ENCODE measurements around the gene JADE2. TPM values are rescaled to one million over a fixed set of nuclear protein-coding genes. Genes with fewer than 3 reads are reported as not detected.

JADE2 gene
- total RNA-seq, 1 donor from 2014 or later: 30.3 TPM

DNA sequence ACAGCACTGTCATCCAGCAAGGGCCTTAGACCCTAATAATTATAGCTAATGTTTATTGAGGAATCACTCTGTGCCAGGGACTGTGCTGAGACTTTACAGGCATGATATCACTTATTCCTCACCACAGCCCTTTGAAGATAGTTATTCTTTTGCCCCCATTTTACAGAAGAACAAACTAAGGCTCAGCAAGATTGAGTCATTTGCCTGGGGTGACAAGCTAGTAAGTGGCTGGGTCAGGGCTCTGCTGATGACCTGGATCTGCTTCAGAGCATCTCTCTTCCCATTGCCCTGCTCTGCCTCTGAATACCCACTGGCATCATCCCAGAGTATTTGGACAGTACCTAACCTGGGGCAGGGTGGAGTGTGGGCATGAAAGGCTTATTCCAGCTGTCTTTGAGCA, 11.8 kb downstream of the JADE2 start:
- H2AFZ ChIP-seq (ENCODE audit: low read depth, low read length): no peak overlapping the region
- peaks cover 41% of the 10 kb centered on the region for H4K20me1 ChIP-seq (ENCODE audit: insufficient read depth, low read length)
- H3K36me3 ChIP-seq (ENCODE audit: insufficient read depth, low read length): no peaks in the 10 kb centered on the region
- H3K9me3 ChIP-seq (ENCODE audit: insufficient read depth, low read depth, low read length): no peaks in the 10 kb centered on the region
- H3K9ac ChIP-seq (ENCODE audit: low read length): no peak overlapping the region
- no peak overlapping the region for H3K27ac ChIP-seq (ENCODE audit: low read depth, low read length)
- H3K4me2 ChIP-seq (ENCODE audit: low read length): no peak overlapping the region
- Mint-ChIP-seq H3K9me3 (ENCODE audit: unreplicated experiment) (no peaks in the 10 kb centered on the region), H3K36me3 (ENCODE audit: low read depth, unreplicated experiment) (peaks cover 28% of the 10 kb centered on the region), H3K27me3 (ENCODE audit: low read depth, unreplicated experiment) (no peaks in the 10 kb centered on the region), H3K27ac (ENCODE audit: unreplicated experiment) (no peak overlapping the region), H3K4me3 (ENCODE audit: unreplicated experiment) (no peak overlapping the region), H3K4me1 (ENCODE audit: low read depth, unreplicated experiment) (no peaks in the 10 kb centered on the region)
- peaks cover 26% of the 10 kb centered on the region for H3K79me2 ChIP-seq (ENCODE audit: insufficient read depth, low read length)
- DNase-seq (ENCODE audit: low read depth): no peak
- TF ChIP-seq, protein P1, sequence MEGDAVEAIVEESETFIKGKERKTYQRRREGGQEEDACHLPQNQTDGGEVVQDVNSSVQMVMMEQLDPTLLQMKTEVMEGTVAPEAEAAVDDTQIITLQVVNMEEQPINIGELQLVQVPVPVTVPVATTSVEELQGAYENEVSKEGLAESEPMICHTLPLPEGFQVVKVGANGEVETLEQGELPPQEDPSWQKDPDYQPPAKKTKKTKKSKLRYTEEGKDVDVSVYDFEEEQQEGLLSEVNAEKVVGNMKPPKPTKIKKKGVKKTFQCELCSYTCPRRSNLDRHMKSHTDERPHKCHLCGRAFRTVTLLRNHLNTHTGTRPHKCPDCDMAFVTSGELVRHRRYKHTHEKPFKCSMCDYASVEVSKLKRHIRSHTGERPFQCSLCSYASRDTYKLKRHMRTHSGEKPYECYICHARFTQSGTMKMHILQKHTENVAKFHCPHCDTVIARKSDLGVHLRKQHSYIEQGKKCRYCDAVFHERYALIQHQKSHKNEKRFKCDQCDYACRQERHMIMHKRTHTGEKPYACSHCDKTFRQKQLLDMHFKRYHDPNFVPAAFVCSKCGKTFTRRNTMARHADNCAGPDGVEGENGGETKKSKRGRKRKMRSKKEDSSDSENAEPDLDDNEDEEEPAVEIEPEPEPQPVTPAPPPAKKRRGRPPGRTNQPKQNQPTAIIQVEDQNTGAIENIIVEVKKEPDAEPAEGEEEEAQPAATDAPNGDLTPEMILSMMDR (IDR thresholded peaks at IDR 0.05; ENCODE audit: insufficient read depth, low read depth, low read length): no peak
- no peak for TF ChIP-seq EZH2 (IDR thresholded peaks at IDR 0.05; ENCODE audit: insufficient read depth, low read length)
- no peak for FAIRE-seq
- no peaks in the 10 kb centered on the region for H3K4me1 ChIP-seq (ENCODE audit: insufficient read depth, low read length)
- H3K27me3 ChIP-seq (ENCODE audit: insufficient read depth, low read length): no peaks in the 10 kb centered on the region
- H3K4me3 ChIP-seq (ENCODE audit: insufficient read depth, low read depth, low read length): no peak overlapping the region

- Histone ChIP-seq H3K27ac (ENCODE audit: low read depth, low read length) (no peak overlapping the region), H3K79me2 (ENCODE audit: insufficient read depth, low read length) (peaks cover 16% of the 10 kb centered on the region), H3K36me3 (ENCODE audit: insufficient read depth, low read length) (no peaks in the 10 kb centered on the region), H3K4me1 (ENCODE audit: insufficient read depth, low read length) (no peaks in the 10 kb centered on the region), H3K27me3 (ENCODE audit: insufficient read depth, low read length) (no peaks in the 10 kb centered on the region), H4K20me1 (ENCODE audit: insufficient read depth, low read length) (peaks cover 32% of the 10 kb centered on the region), H3K9ac (ENCODE audit: low read length) (no peak overlapping the region), H2AFZ (ENCODE audit: low read depth, low read length) (no peak overlapping the region), H3K9me3 (ENCODE audit: insufficient read depth, low read depth, low read length) (no peaks in the 10 kb centered on the region), H3K4me2 (ENCODE audit: low read length) (no peak overlapping the region), H3K4me3 (ENCODE audit: insufficient read depth, low read depth, low read length) (no peak overlapping the region)
- H3K4me1 Mint-ChIP-seq (ENCODE audit: low read depth, unreplicated experiment): no peaks in the 10 kb centered on the region
- H3K27me3 Mint-ChIP-seq (ENCODE audit: low read depth, unreplicated experiment): no peaks in the 10 kb centered on the region
- no peak overlapping the region for H3K4me3 Mint-ChIP-seq (ENCODE audit: unreplicated experiment)
- no peak overlapping the region for H3K27ac Mint-ChIP-seq (ENCODE audit: unreplicated experiment)
- FAIRE-seq (no peak), DNase-seq (ENCODE audit: low read depth) (no peak)
- no peak for TF ChIP-seq EZH2 (IDR thresholded peaks at IDR 0.05; ENCODE audit: insufficient read depth, low read length)
- TF ChIP-seq, protein P1 (IDR thresholded peaks at IDR 0.05; ENCODE audit: insufficient read depth, low read depth, low read length): no peak
- peaks cover 28% of the 10 kb centered on the region for H3K36me3 Mint-ChIP-seq (ENCODE audit: low read depth, unreplicated experiment)
- no peaks in the 10 kb centered on the region for H3K9me3 Mint-ChIP-seq (ENCODE audit: unreplicated experiment)
Observed at GRCh38 chr5:134538296-134538695, 12.8 kb downstream of the JADE2 start.

- Mint-ChIP-seq H3K27ac (ENCODE audit: unreplicated experiment) (no peak overlapping the region), H3K4me1 (ENCODE audit: low read depth, unreplicated experiment) (no peaks in the 10 kb centered on the region), H3K36me3 (ENCODE audit: low read depth, unreplicated experiment) (peaks cover 26% of the 10 kb centered on the region), H3K27me3 (ENCODE audit: low read depth, unreplicated experiment) (no peaks in the 10 kb centered on the region), H3K4me3 (ENCODE audit: unreplicated experiment) (no peak overlapping the region), H3K9me3 (ENCODE audit: unreplicated experiment) (no peaks in the 10 kb centered on the region)
- H3K27me3 ChIP-seq (ENCODE audit: insufficient read depth, low read length): no peaks in the 10 kb centered on the region
- peaks cover 5% of the 10 kb centered on the region for H3K79me2 ChIP-seq (ENCODE audit: insufficient read depth, low read length)
- H3K27ac ChIP-seq (ENCODE audit: low read depth, low read length): no peak overlapping the region
- no peaks in the 10 kb centered on the region for H3K36me3 ChIP-seq (ENCODE audit: insufficient read depth, low read length)
- H4K20me1 ChIP-seq (ENCODE audit: insufficient read depth, low read length): peaks cover 19% of the 10 kb centered on the region
- no peak overlapping the region for H3K4me2 ChIP-seq (ENCODE audit: low read length)
- H3K4me1 ChIP-seq (ENCODE audit: insufficient read depth, low read length): no peaks in the 10 kb centered on the region
- no peak overlapping the region for H3K9ac ChIP-seq (ENCODE audit: low read length)
- TF ChIP-seq, protein P1 (IDR thresholded peaks at IDR 0.05; ENCODE audit: insufficient read depth, low read depth, low read length): no peak
- TF ChIP-seq EZH2 (IDR thresholded peaks at IDR 0.05; ENCODE audit: insufficient read depth, low read length): no peak
- no peaks in the 10 kb centered on the region for H3K9me3 ChIP-seq (ENCODE audit: insufficient read depth, low read depth, low read length)
- FAIRE-seq (no peak), DNase-seq (ENCODE audit: low read depth) (no peak)
- no peak overlapping the region for H2AFZ ChIP-seq (ENCODE audit: low read depth, low read length)
- H3K4me3 ChIP-seq (ENCODE audit: insufficient read depth, low read depth, low read length): no peak overlapping the region
Observed at GRCh38 chr5:134539732-134540131, 14.3 kb downstream of the JADE2 start.
